ENCODE data around the gene HYAL3. TPM values are rescaled to one million over a fixed set of nuclear protein-coding genes. Genes with fewer than 3 reads are reported as not detected.

The HYAL3 gene
- total and polyA plus RNA-seq, 2 of the 13 experiments (the other 11 are each of a cell fraction or from before 2014, with no cell fraction given), result 5.5 to 10.4 TPM

DNA sequence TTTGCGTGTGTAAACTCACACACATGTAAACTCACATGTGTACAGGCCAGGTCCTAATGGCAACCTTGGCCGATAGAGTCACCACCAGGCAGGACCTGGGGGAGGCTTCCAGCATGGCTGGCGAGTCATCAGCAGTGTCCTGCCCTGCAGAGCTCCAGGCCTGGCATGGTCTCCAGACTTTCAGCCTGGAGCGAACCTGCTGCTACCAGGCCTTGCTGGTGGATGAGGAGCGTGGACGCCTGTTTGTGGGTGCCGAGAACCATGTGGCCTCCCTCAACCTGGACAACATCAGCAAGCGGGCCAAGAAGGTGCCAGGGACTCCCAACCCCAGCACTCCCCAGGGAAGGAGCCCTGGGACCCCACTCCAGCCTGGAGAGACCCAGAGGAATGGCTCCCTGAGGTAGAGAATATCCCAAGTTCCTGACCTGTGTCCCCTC, 29.2 kb downstream of the HYAL3 start (continued):
- TF ChIP-seq, protein P1, sequence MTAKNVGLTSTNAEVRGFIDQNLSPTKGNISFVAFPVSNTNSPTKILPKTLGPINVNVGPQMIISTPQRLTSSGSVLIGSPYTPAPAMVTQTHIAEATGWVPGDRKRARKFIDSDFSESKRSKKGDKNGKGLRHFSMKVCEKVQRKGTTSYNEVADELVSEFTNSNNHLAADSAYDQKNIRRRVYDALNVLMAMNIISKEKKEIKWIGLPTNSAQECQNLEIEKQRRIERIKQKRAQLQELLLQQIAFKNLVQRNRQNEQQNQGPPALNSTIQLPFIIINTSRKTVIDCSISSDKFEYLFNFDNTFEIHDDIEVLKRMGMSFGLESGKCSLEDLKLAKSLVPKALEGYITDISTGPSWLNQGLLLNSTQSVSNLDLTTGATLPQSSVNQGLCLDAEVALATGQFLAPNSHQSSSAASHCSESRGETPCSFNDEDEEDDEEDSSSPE (CRISPR knock-in tag; IDR thresholded peaks at IDR 0.05), result no peak
- TF ChIP-seq SMYD3 (CRISPR knock-in tag; IDR thresholded peaks at IDR 0.05), result no peak
- TF ChIP-seq YEATS4 (CRISPR knock-in tag; IDR thresholded peaks at IDR 0.05; ENCODE audit: borderline replicate concordance), result 0 out of 2 replicates have a peak, but pooled peaks have one; percentile 38
- TF ChIP-seq ZFX (CRISPR knock-in tag; IDR thresholded peaks at IDR 0.05; ENCODE audit: low read depth), result 0 out of 2 replicates have a peak, but pooled peaks have one; percentile 11
- no peak for TF ChIP-seq ZNF24 (IDR thresholded peaks at IDR 0.05)
- TF ChIP-seq GLI4 (CRISPR knock-in tag; IDR thresholded peaks at IDR 0.05; ENCODE audit: borderline replicate concordance), result no peak
- 0 out of 2 replicates have a peak, but pooled peaks have one; percentile 3 for TF ChIP-seq ERF (CRISPR knock-in tag; IDR thresholded peaks at IDR 0.05)
- TF ChIP-seq, protein P2, sequence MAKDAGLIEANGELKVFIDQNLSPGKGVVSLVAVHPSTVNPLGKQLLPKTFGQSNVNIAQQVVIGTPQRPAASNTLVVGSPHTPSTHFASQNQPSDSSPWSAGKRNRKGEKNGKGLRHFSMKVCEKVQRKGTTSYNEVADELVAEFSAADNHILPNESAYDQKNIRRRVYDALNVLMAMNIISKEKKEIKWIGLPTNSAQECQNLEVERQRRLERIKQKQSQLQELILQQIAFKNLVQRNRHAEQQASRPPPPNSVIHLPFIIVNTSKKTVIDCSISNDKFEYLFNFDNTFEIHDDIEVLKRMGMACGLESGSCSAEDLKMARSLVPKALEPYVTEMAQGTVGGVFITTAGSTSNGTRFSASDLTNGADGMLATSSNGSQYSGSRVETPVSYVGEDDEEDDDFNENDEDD (CRISPR knock-in tag; IDR thresholded peaks at IDR 0.05; ENCODE audit: borderline replicate concordance), result 0 out of 2 replicates have a peak, but pooled peaks have one; percentile 4
- peak; percentile 31; the same call in 1 of the 2 replicates for TF ChIP-seq HOXA3 (CRISPR knock-in tag; IDR thresholded peaks at IDR 0.05)
- peak; percentile 60; the same call in 1 of the 2 replicates for TF ChIP-seq ZNF337 (CRISPR knock-in tag; IDR thresholded peaks at IDR 0.05; ENCODE audit: borderline replicate concordance, low read depth)
- TF ChIP-seq ZNF34 (CRISPR knock-in tag; IDR thresholded peaks at IDR 0.05; ENCODE audit: borderline replicate concordance), result 0 out of 2 replicates have a peak, but pooled peaks have one; percentile 31
- TF ChIP-seq ZNF761 (CRISPR knock-in tag; conservative IDR thresholded peaks at IDR 0.05), result peak; percentile 58; the same call in 1 of the 2 replicates
- peak; percentile 61; the same call in 1 of the 2 replicates for TF ChIP-seq ZNF558 (CRISPR knock-in tag; IDR thresholded peaks at IDR 0.05; ENCODE audit: borderline replicate concordance)
- peak; percentile 39; the same call in 1 of the 2 replicates for TF ChIP-seq ZNF777 (CRISPR knock-in tag; IDR thresholded peaks at IDR 0.05)
- peak; percentile 43; the same call in 1 of the 2 replicates for TF ChIP-seq NR2C2 (CRISPR knock-in tag; IDR thresholded peaks at IDR 0.05; ENCODE audit: borderline replicate concordance)
- peak; percentile 50 for TF ChIP-seq RBM22 (optimal IDR thresholded peaks at IDR 0.05; ENCODE audit: low read length)
- TF ChIP-seq RAD21 (CRISPR knock-in tag; IDR thresholded peaks at IDR 0.05), result no peak
- TF ChIP-seq, protein P3, sequence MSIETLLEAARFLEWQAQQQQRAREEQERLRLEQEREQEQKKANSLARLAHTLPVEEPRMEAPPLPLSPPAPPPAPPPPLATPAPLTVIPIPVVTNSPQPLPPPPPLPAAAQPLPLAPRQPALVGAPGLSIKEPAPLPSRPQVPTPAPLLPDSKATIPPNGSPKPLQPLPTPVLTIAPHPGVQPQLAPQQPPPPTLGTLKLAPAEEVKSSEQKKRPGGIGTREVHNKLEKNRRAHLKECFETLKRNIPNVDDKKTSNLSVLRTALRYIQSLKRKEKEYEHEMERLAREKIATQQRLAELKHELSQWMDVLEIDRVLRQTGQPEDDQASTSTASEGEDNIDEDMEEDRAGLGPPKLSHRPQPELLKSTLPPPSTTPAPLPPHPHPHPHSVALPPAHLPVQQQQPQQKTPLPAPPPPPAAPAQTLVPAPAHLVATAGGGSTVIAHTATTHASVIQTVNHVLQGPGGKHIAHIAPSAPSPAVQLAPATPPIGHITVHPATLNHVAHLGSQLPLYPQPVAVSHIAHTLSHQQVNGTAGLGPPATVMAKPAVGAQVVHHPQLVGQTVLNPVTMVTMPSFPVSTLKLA (IDR thresholded peaks at IDR 0.05), result 0 out of 2 replicates have a peak, but pooled peaks have one; percentile 42
- no peak for TF ChIP-seq ZNF776 (CRISPR knock-in tag; IDR thresholded peaks at IDR 0.05)
- TF ChIP-seq HNRNPLL (IDR thresholded peaks at IDR 0.05; ENCODE audit: low read depth, low read length, poor library complexity, severe bottlenecking), result peak; percentile 20
- TF ChIP-seq CBX1 (IDR thresholded peaks at IDR 0.05; ENCODE audit: low read depth), result no peak
